ENCODE results near the gene APEX1. TPM values are rescaled to one million over a fixed set of nuclear protein-coding genes. Genes with fewer than 3 reads are reported as not detected.
A peak's percentile ranks its signal among the peaks of the same experiment; 100 is the strongest.

The APEX1 gene
- total and polyA plus RNA-seq, 7 donors, result 61.1 to 111 (median 90.5) TPM

DNA sequence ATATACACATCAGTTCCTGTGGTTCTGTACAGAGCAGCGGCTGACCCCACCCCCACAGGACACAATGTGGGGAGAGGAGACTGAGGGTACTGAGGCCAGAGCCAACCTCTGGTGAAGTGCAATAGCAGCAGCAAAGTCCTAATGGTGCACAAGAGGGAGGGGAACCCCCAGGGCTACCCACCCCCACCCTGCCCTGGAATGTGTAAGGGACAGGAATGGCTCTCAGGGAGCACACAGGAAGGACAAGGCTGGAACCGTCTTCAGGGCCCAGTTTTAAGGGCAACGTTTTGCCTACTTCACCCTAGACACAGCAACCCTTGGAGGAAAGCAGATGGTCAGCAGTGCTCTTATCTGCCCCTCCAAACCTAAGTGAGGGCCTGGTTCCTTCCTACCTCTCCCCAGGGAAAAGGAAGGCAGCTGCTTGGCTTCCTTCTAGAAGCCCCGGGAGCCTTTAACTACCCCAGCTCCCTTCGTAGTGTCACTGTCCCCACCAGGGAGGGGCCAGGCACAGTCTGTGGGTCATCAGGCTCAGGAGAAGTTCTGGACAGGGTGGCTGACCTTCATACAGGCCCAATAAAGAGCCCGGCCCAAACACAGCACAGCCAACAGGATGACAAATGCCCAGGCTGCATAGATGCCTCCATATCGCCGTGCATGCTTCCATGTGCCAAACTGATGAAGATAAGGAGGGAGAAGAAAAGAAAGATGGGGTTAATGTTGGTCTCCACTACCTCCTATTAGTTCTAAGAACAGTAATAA lies 3.2 kb downstream of the APEX1 start:
- no peaks in the 10 kb centered on the region for H3K27me3 ChIP-seq (ENCODE audit: insufficient read depth in 3 of 3, low read length in 2 of 3)
- ATAC-seq, result no peak
- H3K36me3 ChIP-seq (ENCODE audit: insufficient read depth in 1 of 2, low read depth in 1 of 2), result peaks cover 0 to 43% of the 10 kb centered on the region in 2 donors
- H3K27ac ChIP-seq, result no peak overlapping the region
- no peak for DNase-seq
- H3K4me1 ChIP-seq, result peaks cover 31% of the 10 kb centered on the region
- TF ChIP-seq, protein P1, sequence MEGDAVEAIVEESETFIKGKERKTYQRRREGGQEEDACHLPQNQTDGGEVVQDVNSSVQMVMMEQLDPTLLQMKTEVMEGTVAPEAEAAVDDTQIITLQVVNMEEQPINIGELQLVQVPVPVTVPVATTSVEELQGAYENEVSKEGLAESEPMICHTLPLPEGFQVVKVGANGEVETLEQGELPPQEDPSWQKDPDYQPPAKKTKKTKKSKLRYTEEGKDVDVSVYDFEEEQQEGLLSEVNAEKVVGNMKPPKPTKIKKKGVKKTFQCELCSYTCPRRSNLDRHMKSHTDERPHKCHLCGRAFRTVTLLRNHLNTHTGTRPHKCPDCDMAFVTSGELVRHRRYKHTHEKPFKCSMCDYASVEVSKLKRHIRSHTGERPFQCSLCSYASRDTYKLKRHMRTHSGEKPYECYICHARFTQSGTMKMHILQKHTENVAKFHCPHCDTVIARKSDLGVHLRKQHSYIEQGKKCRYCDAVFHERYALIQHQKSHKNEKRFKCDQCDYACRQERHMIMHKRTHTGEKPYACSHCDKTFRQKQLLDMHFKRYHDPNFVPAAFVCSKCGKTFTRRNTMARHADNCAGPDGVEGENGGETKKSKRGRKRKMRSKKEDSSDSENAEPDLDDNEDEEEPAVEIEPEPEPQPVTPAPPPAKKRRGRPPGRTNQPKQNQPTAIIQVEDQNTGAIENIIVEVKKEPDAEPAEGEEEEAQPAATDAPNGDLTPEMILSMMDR (IDR thresholded peaks at IDR 0.05), result no peak
- no peaks in the 10 kb centered on the region for H3K9me3 ChIP-seq
- 47 to 54% (median 52%) methylated on average over 8 of the region's 8 CpGs for WGBS, 3 donors
- intact Hi-C loops (cut with DNase I), result loop anchor here in 1 of 2 donors (5.0 kb wide), 1 partner anchor 224 kb away; the partner anchor contains the start of gene RNASE4
- no peak overlapping the region for H3K4me3 ChIP-seq

DNA sequence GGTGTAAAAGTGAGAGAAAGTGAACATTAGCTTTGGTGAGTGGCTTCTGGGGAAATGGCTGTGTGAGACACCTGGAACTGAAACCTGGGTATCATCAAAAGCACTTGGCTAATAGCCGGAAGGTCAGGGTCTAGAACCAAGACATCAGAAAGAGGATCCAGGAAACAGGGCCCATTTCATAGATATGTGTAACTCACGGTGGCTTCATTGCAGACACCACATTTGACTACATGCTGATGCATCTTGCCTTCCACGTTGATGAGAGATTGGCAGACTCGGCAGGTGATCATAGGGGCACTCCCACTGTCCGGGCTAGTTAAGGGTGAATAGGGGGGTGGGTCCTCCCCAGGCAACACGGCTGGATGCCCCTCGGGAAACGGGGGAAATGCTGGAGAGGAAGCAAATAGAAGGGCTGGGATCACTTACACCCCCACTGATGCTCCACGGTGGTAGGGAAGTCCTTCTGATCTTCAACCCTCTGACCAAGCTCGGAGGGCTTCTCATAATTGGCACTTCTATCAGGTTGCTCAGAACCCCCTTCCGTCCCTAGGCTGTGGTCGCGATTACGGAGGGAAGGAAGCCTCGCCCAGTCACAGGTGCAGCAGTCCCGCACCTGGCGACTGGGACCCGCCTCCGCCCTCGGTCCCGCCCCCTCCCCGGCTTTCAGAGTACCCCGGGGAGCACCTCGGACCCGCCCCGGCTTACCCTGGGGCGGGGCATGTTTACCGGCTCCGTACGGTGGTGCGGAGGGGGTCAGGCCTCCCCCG lies 5.6 kb downstream of the APEX1 start:
- ATAC-seq (peak; percentile 2 to 14 (median 5)), DNase-seq (no peak)
- peaks cover 24% of the 10 kb centered on the region for H3K4me1 ChIP-seq
- 4 to 6% (median 6%) methylated on average over 25 to 32 of the region's 32 CpGs for WGBS, 3 donors
- no peaks in the 10 kb centered on the region for H3K27me3 ChIP-seq (ENCODE audit: insufficient read depth in 3 of 3, low read length in 2 of 3)
- H3K9me3 ChIP-seq, result no peaks in the 10 kb centered on the region
- H3K27ac ChIP-seq, result peak overlapping the region; percentile 95
- H3K36me3 ChIP-seq (ENCODE audit: insufficient read depth in 1 of 2, low read depth in 1 of 2), result peaks cover 0 to 43% of the 10 kb centered on the region in 2 donors
- H3K4me3 ChIP-seq, result peak overlapping the region; percentile 87
- TF ChIP-seq, protein P1 (IDR thresholded peaks at IDR 0.05), result no peak
- intact Hi-C loops (cut with DNase I), result loop anchor here in 1 of 2 donors (5.0 to 10.0 kb wide), 3 partner anchors 118 to 642 kb away; partner anchors contain the start of genes ANG, PARP2, RNASE4 and TMEM253

DNA sequence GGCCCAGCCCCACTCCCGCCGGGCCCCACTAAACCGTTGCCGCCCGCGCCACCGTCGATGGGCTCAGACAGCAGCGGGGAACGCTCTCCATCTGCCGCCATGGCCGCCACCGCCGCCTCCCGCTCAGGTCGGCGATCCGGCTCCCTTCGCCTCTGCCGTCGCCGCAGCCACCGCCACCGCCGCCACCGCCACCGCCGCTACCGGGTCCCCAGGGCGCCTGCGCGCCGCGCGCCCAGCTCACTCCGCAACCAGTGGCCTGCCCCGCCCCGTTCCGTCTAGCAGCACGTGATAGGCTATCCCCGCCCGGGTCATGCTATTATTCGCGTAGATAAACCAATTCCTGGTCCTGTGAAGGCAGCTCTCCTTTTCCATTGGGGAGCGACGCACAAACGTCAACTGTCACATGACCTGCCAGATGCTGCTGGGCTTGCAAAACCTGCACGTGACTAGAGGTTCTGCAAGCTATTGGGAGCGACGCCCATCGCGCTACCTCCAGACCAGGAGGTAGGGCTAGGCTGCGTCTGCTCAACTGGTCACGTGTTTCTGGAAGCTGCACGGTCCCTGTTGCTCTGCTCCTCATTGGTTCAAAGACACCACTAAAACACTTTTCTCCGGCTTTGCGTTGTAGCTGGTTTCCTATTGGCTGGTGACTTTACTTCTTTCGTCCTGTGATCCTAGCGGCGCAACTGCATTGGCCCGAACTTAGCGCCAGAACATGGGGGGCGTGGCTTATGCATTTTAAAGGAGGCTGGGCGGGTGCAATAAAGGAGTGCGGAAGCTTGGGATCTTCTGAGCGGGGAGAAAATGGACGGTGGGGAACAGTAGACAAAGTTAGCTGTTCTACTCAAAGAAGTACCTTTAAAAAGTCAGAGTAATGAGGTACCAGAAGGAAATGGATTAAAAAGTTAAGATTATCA lies 6.5 kb downstream of the APEX1 start, which contains the start of gene PIP4P1:
PIP4P1 (minus strand) TSS at position 210 of the 917 bp plus-strand sequence; CDS start at position 101, 109 bp downstream.
- TF ChIP-seq, protein P1 (IDR thresholded peaks at IDR 0.05), result no peak
- 0% methylated on average over 42 to 67 of the region's 67 CpGs for WGBS, 3 donors
- peak; percentile 95 to 96 (median 96) for ATAC-seq
- no peaks in the 10 kb centered on the region for H3K9me3 ChIP-seq
- peaks cover 16% of the 10 kb centered on the region for H3K4me1 ChIP-seq
- peak within 1 kb of the TSS; percentile 87 for H3K4me3 ChIP-seq
- peaks cover 0 to 39% of the 10 kb centered on the region in 2 donors for H3K36me3 ChIP-seq (ENCODE audit: insufficient read depth in 1 of 2, low read depth in 1 of 2)
- intact Hi-C loops (cut with DNase I), result loop anchor here in 1 of 2 donors (5.0 to 10.0 kb wide), 3 partner anchors 119 to 641 kb away; partner anchors contain the start of genes ANG, PARP2, RNASE4 and TMEM253
- H3K27me3 ChIP-seq (ENCODE audit: insufficient read depth in 3 of 3, low read length in 2 of 3), result no peaks in the 10 kb centered on the region
- H3K27ac ChIP-seq, result peak within 1 kb of the TSS; percentile 95
- peak; percentile 99 for DNase-seq

DNA sequence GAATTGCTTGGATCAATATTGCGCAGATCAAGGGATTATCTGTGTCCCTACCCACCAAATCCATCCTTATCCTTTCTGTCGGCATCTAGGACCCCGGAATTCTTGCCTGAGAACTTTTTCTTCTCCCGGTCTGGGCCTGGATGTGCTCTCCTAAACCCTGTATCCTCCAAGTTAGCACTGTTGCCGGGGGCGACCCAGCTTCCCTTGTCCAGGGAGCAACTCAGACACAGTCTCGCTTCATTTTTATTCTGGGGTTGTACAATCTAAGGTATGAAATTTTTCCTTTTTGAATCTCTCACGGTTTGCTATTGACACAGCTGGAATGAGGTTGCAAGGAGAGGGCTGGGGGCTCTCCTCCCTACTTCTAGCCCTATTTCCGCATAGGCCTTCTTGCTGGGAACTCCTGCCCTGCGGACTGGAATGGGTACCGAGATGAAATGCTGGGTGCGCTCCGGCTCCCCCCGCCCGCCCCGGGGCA lies 13.8 kb downstream of the APEX1 start:
- H3K27me3 ChIP-seq (ENCODE audit: insufficient read depth in 3 of 3, low read length in 2 of 3), result no peaks in the 10 kb centered on the region
- H3K4me1 ChIP-seq, result peaks cover 6% of the 10 kb centered on the region
- no peaks in the 10 kb centered on the region for H3K9me3 ChIP-seq
- H3K36me3 ChIP-seq (ENCODE audit: insufficient read depth in 1 of 2, low read depth in 1 of 2), result peaks cover 2 to 15% of the 10 kb centered on the region in 2 donors
- WGBS, 3 donors, result 30 to 34% (median 31%) methylated on average over 16 of the region's 16 CpGs
- TF ChIP-seq, protein P1 (IDR thresholded peaks at IDR 0.05), result no peak
- DNase-seq (peak in 1 of 2 donors; percentile 25), ATAC-seq (peak in 1 of 4 donors; percentile 21)
- peak overlapping the region; percentile 75 for H3K27ac ChIP-seq
- H3K4me3 ChIP-seq, result peak overlapping the region; percentile 78
- intact Hi-C loops (cut with DNase I), result loop anchor here (5.0 to 10.0 kb wide), 2 partner anchors 138 to 216 kb away; partner anchors contain the start of genes ANG (in 1 of the 2) and RNASE4 (in 1 of the 2)
